Renal cortical epithelial cell (primary cell): Measurements from ENCODE around the gene EHD2. TPM values are rescaled to one million over a fixed set of nuclear protein-coding genes. Genes with fewer than 3 reads are reported as not detected.
"Not testable (repeated sequence)": the region's sequence is repeated elsewhere in the genome, so short reads cannot be mapped to it uniquely, and the experiment has no call there.

Experiments used
- DNase-seq: peaks from one replicate; pipeline ENCODE4 v3.0.0-alpha.2; 2011; ENCODE audit warnings: low read depth
- total RNA-seq: library from RNA; depleted of rRNA; stranded (reverse); fragments of >200 nt; gene quantifications from 2 replicates; pipeline ENCODE4 v1.2.3, GENCODE V29; 2014

The EHD2 gene
- total RNA-seq, 1 donor from 2014 or later = 172 TPM

GRCh38 chr19:47768604-47769003 lies 55.4 kb downstream of the EHD2 start:
- no peak for DNase-seq

- no peak for DNase-seq
Observed at GRCh38 chr19:47769534-47769933, 56.3 kb downstream of the EHD2 start.

- not testable (repeated sequence) for DNase-seq
Observed at GRCh38 chr19:47771291-47771690, 58.1 kb downstream of the EHD2 start.

- peak; percentile 76 for DNase-seq
Observed at GRCh38 chr19:47776568-47776967, 63.3 kb downstream of the EHD2 start.

GRCh38 chr19:47777245-47778048 lies 64.2 kb downstream of the EHD2 start:
- DNase-seq = not testable (repeated sequence)

- DNase-seq = peak; percentile 34
Observed at GRCh38 chr19:47778049-47778953, 65.1 kb downstream of the EHD2 start, which contains the start of gene SELENOW. SELENOW (plus strand) TSS chr19:47778703; CDS start chr19:47778786, 83 bp downstream.

GRCh38 chr19:47778954-47779351 lies 65.7 kb downstream of the EHD2 start:
- DNase-seq = no peak

GRCh38 chr19:47779524-47780214 lies 66.4 kb downstream of the EHD2 start:
- no peak for DNase-seq

- no peak for DNase-seq
Observed at GRCh38 chr19:47780215-47780551, 67.0 kb downstream of the EHD2 start.

GRCh38 chr19:47781590-47782262 lies 68.5 kb downstream of the EHD2 start:
- DNase-seq = no peak

GRCh38 chr19:47786566-47786965 lies 73.3 kb downstream of the EHD2 start:
- DNase-seq = no peak

- DNase-seq = not testable (repeated sequence)
Observed at GRCh38 chr19:47787307-47787706, 74.1 kb downstream of the EHD2 start.

GRCh38 chr19:47789811-47790210 lies 76.6 kb downstream of the EHD2 start:
- not testable (repeated sequence) for DNase-seq

GRCh38 chr19:47790398-47790814 lies 77.2 kb downstream of the EHD2 start:
- peak; percentile 39 for DNase-seq

- no peak for DNase-seq
Observed at GRCh38 chr19:47792616-47793015, 79.4 kb downstream of the EHD2 start.

Other genes with a start within 250 kb of the EHD2 start
- 0.30 and 1.6 TPM in 2 replicates for gene SLC8A2, start 241.5 kb upstream of the EHD2 start, total RNA-seq
- 1.4 and 7.1 TPM in 2 replicates for gene KPTN, start 229.2 kb upstream of the EHD2 start, total RNA-seq
- 95.9 and 131 TPM in 2 replicates for gene NAPA, start 198.4 kb upstream of the EHD2 start, total RNA-seq
- not detected in 2 replicates for gene ZNF541, start 140.3 kb upstream of the EHD2 start, total RNA-seq
- 7.1 and 18.8 TPM in 2 replicates for gene BICRA, start 104.3 kb upstream of the EHD2 start, total RNA-seq
- 62.0 and 74.8 TPM in 2 replicates for gene NOP53, start 32.1 kb downstream of the EHD2 start, total RNA-seq
- 47.1 and 217 TPM in 2 replicates for gene SELENOW, start 65.3 kb downstream of the EHD2 start, total RNA-seq
- gene TPRX1, start 91.1 kb downstream of the EHD2 start, total RNA-seq = not detected in 2 replicates
- not detected in 2 replicates for gene CRX, start 108.5 kb downstream of the EHD2 start, total RNA-seq
- gene TPRX2, start 145.8 kb downstream of the EHD2 start, total RNA-seq = not detected in 2 replicates
- not detected in 2 replicates for gene SULT2A1, start 172.9 kb downstream of the EHD2 start, total RNA-seq